AG04450 (cell line): ENCODE measurements around the gene MOXD1. TPM values are rescaled to one million over a fixed set of nuclear protein-coding genes. Genes with fewer than 3 reads are reported as not detected.

Experiments used
- CTCF ChIA-PET: fragments of 300-600, 350-600 bp; formaldehyde crosslinking; extraction: SDS; loops from one replicate; lab custom pipeline; 2022; ENCODE audit warnings: antibody characterized with exemption, inconsistent platforms; lab: Charles Lee
- POLR2A ChIA-PET: fragments of 350-600 bp; formaldehyde crosslinking; extraction: SDS; loops from one replicate; lab custom pipeline; 2021; ENCODE audit warnings: antibody characterized with exemption, inconsistent platforms; lab: Yijun Ruan, JAX
- DNase-seq: peaks from one replicate; pipeline ENCODE4 v3.0.0-alpha.2; 2011; ENCODE audit warnings: low read depth, low spot score
- H3K27ac ChIP-seq: one replicate; pipeline ENCODE4 v1.5.1; 2012; ENCODE audit warnings: low read depth, low read length, control low read depth
- H3K27me3 ChIP-seq: one replicate; pipeline ENCODE4 v1.6.0; 2012; ENCODE audit warnings: low read length; ENCODE audit not compliant: control insufficient read depth, insufficient read depth
- H3K4me3 ChIP-seq: 2 replicates; pipeline ENCODE4 v1.5.1; 2011; ENCODE audit warnings: mild to moderate bottlenecking, low read depth, low read length, control low read depth
- H3K9me3 ChIP-seq: 2 replicates; pipeline ENCODE4 v1.5.1; 2012; ENCODE audit warnings: low read length; ENCODE audit not compliant: control insufficient read depth, insufficient read depth
- polyA plus RNA-seq: library from polyadenylated mRNA; depleted of rRNA; stranded (reverse); fragments of >200 nt; gene quantifications from 2 replicates; pipeline ENCODE4 v1.2.3, GENCODE V29; 2011
- TF ChIP-seq, protein P1 (sequence below): IDR thresholded peaks from 2 replicates; pipeline ENCODE4 v1.5.1; 2011; ENCODE audit warnings: low read depth, low read length, control low read depth, inconsistent platforms

MOXD1 gene
- polyA plus RNA-seq, 1 experiment, result 67.5 TPM

- no peaks in the 10 kb centered on the region for H3K27me3 ChIP-seq
- POLR2A ChIA-PET, result no interaction called here
- H3K27ac ChIP-seq, result no peak overlapping the region
- no peaks in the 10 kb centered on the region for H3K9me3 ChIP-seq
- no peak for DNase-seq
- CTCF ChIA-PET, result interaction anchor here (0.6 to 0.9 kb wide), 3 partner anchors 52 to 89 kb away, joined by 3 to 5 read pairs (median 3); no protein-coding TSS in a partner anchor
- TF ChIP-seq, protein P1, sequence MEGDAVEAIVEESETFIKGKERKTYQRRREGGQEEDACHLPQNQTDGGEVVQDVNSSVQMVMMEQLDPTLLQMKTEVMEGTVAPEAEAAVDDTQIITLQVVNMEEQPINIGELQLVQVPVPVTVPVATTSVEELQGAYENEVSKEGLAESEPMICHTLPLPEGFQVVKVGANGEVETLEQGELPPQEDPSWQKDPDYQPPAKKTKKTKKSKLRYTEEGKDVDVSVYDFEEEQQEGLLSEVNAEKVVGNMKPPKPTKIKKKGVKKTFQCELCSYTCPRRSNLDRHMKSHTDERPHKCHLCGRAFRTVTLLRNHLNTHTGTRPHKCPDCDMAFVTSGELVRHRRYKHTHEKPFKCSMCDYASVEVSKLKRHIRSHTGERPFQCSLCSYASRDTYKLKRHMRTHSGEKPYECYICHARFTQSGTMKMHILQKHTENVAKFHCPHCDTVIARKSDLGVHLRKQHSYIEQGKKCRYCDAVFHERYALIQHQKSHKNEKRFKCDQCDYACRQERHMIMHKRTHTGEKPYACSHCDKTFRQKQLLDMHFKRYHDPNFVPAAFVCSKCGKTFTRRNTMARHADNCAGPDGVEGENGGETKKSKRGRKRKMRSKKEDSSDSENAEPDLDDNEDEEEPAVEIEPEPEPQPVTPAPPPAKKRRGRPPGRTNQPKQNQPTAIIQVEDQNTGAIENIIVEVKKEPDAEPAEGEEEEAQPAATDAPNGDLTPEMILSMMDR, result no peak
- no peak overlapping the region for H3K4me3 ChIP-seq
Observed at GRCh38 chr6:132368916-132369481, 32.3 kb downstream of the MOXD1 start.

- ChIA-PET CTCF (no interaction called here), POLR2A (no interaction called here)
- H3K9me3 ChIP-seq, result no peaks in the 10 kb centered on the region
- no peak overlapping the region for H3K27ac ChIP-seq
- no peak for DNase-seq
- no peak overlapping the region for H3K4me3 ChIP-seq
- TF ChIP-seq, protein P1, result no peak
- no peaks in the 10 kb centered on the region for H3K27me3 ChIP-seq
Observed at GRCh38 chr6:132365281-132365907, 35.9 kb downstream of the MOXD1 start.

- no peak for DNase-seq
- ChIA-PET CTCF (interaction anchor here (1.7 kb wide), 1 partner anchor 85 kb away, joined by 8 read pairs; no protein-coding TSS in a partner anchor), POLR2A (no interaction called here)
- no peak overlapping the region for H3K4me3 ChIP-seq
- H3K9me3 ChIP-seq, result no peaks in the 10 kb centered on the region
- H3K27me3 ChIP-seq, result no peaks in the 10 kb centered on the region
- no peak overlapping the region for H3K27ac ChIP-seq
- TF ChIP-seq, protein P1, result no peak
Observed at GRCh38 chr6:132364306-132365074, 36.8 kb downstream of the MOXD1 start.

DNA sequence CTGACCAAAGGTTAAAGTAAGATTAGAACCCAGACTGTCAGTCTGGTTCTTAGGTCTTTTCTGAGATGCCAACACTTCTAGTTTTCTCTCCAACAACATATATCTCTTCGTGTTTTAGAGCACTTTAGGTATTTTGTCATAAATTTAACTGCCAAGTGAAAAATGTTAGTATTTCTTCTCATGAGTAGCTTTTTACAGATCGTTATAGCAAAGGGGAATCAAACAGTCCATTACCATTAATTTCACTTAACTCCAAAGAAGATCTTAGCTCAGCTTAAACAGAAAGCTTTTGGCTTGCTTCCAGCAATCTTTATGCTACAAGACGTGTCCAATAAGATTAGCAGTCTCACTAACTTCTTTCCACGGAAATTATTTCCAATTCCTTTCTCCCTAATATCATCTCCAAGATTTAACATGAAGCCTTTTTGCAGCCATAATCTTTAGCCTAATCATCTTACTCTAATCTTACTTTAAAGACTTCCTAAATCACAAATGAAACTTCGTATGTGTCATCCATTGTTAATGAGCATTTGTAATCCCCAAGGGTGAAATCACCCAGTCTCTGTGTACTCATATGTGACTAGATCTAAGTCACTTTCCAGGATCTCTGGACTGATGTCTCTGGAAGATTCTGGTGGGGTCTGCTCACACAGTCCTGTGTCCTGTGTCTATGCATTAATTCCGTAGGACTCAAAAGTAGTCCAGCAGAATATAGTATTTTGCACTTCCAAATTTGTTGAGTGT, 38.7 kb downstream of the MOXD1 start:
- ChIA-PET POLR2A (no interaction called here), CTCF (interaction anchor here (1.5 to 1.7 kb wide), 2 partner anchors 83 kb away, joined by 4 to 8 read pairs; no protein-coding TSS in a partner anchor)
- no peak for DNase-seq
- Histone ChIP-seq H3K27ac (no peak overlapping the region), H3K4me3 (no peak overlapping the region), H3K27me3 (no peaks in the 10 kb centered on the region), H3K9me3 (no peaks in the 10 kb centered on the region)
- TF ChIP-seq, protein P1, result no peak
